GM19023 (cell line): ENCODE measurements around the gene HSPG2.
"Not testable (repeated sequence)": the region's sequence is repeated elsewhere in the genome, so short reads cannot be mapped to it uniquely, and the experiment has no call there.

Source experiments
- ATAC-seq: cut with Tn5 transposase; IDR thresholded peaks from one replicate; pipeline ENCODE4 v1.9.1; 2021; ENCODE audit warnings: mild to moderate bottlenecking, moderate library complexity; ENCODE audit not compliant: unreplicated experiment

The HSPG2 gene

GRCh38 chr1:21914880-21915640 is 22.1 kb downstream of the HSPG2 start:
- no peak for ATAC-seq

DNA sequence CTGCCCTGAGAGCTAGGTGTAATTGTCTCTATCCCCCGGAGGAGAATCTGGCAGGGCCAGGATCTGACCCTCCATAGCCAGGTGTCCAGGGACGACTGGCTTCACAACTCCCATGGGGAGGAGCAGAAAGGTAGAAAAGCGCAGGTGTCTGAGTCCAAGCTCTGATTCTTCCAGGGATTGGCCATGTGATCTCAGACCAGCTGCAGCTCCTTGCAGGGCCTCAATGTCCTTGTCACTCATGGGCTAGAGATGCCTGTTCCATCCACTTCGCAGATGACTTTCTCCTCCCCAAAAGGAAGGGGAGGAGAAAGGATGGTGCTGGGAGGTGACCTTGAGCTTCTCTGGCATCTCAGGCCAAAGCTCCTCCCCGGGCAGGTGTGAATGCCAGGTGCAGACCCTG is 22.7 kb downstream of the HSPG2 start:
- ATAC-seq, result no peak

GRCh38 chr1:21913763-21914162 is 23.3 kb downstream of the HSPG2 start:
- no peak for ATAC-seq

GRCh38 chr1:21913258-21913657 is 23.9 kb downstream of the HSPG2 start:
- no peak for ATAC-seq

GRCh38 chr1:21912038-21912758 is 24.9 kb downstream of the HSPG2 start:
- no peak for ATAC-seq

- ATAC-seq, result no peak
These were observed 25.7 kb downstream of the HSPG2 start for GRCh38 chr1:21911205-21912001.

DNA sequence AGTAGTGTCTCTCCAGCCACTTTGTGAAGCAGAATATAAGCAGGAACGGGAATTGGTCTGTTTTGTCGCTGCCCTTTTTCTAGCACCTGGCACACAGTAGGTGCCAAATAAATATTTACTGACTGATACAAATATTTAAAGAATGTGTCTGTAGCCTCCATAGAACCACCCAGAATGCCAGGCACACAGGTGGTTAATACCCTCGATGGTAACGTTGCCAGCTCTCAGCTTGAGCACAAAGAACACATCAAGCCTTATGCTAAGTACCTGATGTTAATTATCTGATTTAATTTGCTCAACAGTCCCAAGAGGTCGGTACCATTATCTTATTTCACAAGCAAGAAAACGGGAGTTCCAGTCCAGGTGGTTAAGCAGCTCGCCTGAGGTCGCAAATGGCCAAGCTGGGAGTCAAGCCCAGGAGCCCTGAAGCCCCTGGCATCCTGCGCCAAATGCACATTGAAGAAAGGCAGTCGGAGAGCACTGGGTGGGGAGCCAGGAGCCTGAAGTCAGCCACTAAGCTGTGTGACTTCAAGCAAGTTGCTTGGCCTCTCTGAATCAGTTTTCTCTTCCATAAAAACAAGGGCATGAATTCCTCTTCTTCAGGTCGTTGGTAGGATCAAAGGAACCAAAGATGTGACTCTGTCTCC is 26.4 kb downstream of the HSPG2 start:
- ATAC-seq, result no peak

DNA sequence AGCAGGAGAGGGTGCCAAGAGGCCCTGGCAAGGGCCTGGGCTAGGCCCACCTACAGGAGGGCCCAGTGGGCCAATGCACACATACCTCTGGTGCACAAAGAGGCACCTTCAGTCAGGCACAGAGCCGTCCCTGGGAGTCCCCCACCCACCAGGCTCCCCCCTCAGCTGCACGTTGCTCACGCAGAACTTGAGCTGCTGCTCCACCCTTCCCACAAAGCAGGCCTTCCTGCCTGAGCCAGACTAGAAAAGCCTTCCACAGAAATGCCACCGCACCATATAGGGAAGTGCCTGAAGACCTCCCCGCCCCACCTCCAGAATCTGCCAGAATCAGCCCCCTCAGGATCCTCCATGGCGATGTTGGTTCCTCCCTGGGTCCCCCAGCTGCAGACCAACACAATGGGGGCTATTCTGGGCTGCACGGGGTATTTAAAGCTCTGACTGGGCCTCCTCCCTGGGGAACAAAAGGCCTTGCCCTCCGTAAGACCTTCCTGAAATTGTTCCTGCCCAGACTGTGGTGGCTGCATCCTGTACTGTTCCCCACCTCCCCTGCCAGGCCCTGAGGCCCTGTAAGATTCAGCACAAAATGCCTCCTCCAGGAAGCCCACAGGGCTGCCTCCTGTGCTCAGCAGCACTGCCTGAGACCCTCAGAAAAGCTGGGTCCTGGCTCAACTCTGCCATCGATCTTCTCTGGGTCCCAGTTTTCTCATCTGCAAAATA is 27.2 kb downstream of the HSPG2 start:
- no peak for ATAC-seq

DNA sequence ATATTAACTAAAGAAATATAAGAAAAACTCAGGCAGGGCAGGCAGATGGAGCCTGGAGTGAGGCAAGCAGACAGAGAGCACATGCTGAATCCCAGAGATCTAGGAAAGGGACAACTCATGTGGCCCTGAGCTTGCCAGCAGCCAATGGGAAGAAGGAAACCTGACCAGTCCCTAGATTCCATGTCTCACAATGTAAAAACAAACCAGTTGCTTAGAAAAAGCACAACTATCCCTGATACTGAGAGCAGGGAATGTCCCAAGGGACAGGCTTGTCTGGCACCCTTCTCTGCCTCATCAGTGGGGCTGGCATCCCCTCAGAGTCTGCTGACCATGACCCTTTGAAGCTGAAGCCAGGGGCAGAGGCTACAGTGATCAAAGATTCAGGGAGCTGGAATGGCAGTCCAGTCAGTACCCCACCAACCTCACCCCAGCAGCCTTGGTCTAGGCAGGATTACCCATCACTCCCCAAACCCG is 27.8 kb downstream of the HSPG2 start:
- ATAC-seq, result no peak

GRCh38 chr1:21907737-21908534 is 29.2 kb downstream of the HSPG2 start:
- ATAC-seq, result not testable (repeated sequence)

DNA sequence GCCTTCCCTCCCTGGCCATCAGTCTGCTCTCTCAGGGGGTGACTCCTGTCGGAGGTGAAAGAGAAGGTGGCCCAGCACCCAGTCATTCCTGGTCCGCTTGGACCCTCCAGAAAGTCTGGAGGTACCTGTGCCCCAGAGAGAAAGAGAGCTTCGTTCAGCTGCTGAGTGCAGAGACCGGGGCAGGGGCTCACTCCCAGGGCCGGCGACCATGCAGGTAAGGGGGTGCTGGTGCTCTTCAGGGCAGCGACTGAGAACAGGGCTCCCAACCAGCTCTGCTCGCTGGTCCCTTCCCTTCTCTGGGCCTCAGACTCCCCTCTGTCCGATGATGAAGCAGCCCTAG is 30.1 kb downstream of the HSPG2 start:
- ATAC-seq, result no peak

DNA sequence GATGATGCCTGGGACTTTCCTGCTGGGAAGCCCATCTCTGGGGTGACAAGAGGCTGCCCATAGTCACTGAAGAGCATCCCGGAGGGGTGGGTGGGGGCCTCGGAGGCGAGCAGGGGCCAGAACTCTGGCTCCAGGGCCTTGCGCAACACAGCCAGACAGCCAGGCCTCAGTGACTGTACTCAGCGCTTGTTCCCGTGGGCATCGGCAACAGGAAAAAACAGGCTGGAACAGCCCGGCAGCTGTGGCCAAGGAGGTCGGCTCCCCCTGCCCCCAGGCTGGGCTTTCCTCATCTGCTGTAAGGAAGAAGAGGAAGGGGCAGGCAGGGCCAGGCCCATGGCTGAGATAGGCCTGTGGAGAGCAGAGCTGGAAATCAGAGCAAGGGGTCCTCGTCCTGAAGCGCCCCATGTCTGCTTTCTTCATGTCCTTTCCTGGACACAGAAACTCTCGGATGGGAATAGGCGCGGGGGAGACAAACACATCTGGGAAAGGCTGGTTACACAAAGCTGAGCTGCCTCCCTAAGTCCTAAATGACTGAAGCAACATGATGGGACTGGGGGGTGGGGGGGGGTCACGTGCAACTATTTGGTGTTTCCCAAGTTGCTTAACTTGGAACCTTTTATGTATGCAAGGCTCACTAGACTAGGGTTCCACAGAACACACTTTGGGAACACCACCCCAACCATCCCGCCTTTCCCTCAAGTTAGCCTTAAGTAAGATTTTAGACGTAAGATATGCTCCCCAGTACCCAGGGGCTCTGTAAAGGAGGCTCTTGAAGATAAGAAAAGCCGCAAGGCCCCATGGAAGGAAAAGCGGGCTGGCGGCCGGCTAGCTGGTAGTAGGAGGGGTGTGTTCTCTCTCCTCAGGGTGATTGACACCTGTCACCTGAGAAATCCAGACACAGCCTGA is 30.7 kb downstream of the HSPG2 start:
- no peak for ATAC-seq

- ATAC-seq, result no peak
These were observed 32.2 kb downstream of the HSPG2 start for GRCh38 chr1:21904704-21905520.

DNA sequence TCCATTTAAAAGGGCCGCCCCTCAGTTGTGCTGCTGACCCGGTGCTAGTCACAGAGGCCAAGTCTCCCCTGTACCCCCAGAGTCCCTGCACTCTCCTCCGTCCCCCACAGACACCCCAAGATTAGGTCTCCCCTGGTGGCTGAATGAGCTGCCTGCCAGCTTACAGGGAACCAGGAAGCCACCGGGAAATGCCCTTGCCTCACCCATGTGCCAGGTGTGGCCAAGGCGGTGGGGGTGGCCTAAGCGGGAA is 32.7 kb downstream of the HSPG2 start:
- ATAC-seq, result no peak

DNA sequence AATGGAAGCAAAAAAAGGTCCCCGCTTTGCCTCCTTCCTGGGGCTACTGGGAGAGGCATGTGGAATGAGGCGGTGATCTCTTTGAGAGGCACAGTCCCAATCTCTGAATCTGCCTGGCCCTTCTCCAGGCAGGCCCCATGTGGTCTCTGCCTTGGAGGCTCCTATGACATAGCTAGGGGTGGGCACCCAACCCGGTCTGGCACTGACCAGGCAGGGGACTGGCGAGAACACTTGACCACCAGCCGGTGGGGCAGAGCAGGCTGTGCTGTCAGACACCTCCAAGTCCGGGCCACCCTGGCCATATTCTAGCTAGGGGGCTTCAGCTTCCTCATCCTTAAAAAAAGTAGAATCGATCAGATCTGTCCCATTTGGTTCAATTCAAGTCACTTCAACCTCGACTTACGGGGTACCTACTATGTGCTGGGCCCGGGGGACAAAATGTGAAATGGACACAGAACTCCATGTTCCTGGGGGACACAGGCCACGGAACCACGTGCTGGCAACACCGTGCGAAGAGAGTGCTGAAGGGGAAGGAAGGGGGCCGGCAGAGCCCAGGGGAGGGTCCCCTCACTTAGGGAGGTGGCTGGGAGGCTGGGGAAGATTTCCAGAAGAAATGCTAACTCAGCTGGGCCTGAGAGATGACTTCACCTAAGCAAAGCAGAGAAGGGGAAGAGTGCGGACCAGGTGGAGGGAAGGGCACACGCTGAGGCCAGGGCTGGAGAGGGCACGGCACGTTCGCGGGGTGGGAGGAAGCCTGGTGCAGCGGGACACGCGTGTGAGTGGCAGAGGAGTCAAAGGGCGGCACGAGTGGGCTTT is 33.3 kb downstream of the HSPG2 start:
- no peak for ATAC-seq

- no peak for ATAC-seq
These were observed 34.8 kb downstream of the HSPG2 start for GRCh38 chr1:21902026-21903012.
